Measurements from ENCODE around the gene RTL1. TPM values are rescaled to one million over a fixed set of nuclear protein-coding genes. Genes with fewer than 3 reads are reported as not detected.

RTL1 gene
- total and polyA plus RNA-seq, 2 donors (not counting 3 experiments of a cell fraction or from before 2014, with no cell fraction given) = not detected

- no peak overlapping the region for H3K4me3 ChIP-seq (replicated peaks in 1 of 3; ENCODE audit: insufficient read depth in 1 of 3, low read depth in 1 of 3, low read length in 3 of 3)
- ChIA-PET POLR2A (no interaction called here), CTCF (interaction anchor here (2.9 kb wide), 1 partner anchor 11 kb away, joined by 9 read pairs; no protein-coding TSS in a partner anchor)
- H3K9me3 ChIP-seq (replicated peaks; ENCODE audit: control insufficient read depth, insufficient read depth, low read length) = no peaks in the 10 kb centered on the region
- no peaks in the 10 kb centered on the region for H3K27me3 ChIP-seq (ENCODE audit: control insufficient read depth in 2 of 2, insufficient read depth in 2 of 2, low read length in 2 of 2)
- no peak overlapping the region for H3K9ac ChIP-seq (replicated peaks; ENCODE audit: extremely low read depth, insufficient read depth, low read length)
- no peaks in the 10 kb centered on the region for H3K4me1 ChIP-seq (ENCODE audit: control insufficient read depth, extremely low read depth, insufficient read depth, low read length)
- DNase-seq (ENCODE audit: low read depth, low spot score) = no peak
- no peak overlapping the region for H3K27ac ChIP-seq (ENCODE audit: insufficient read depth, low read depth, low read length)
- dilution Hi-C loops (cut with MboI; ENCODE audit: extremely low pct_ligation_motif_present, low sequenced_read_pairs) = no loop called here
- FAIRE-seq = no peak
- intact Hi-C loops (cut with micrococcal nuclease) = no loop called here
- no peak overlapping the region for H2AFZ ChIP-seq (ENCODE audit: low read depth, low read length)
- BruUV-seq (replicated peaks) = no TSS peak
- H3K9me1 ChIP-seq (replicated peaks; ENCODE audit: control insufficient read depth, extremely low read depth, insufficient read depth, low read length) = no peaks in the 10 kb centered on the region
- no peaks in the 10 kb centered on the region for H3K79me2 ChIP-seq (ENCODE audit: control insufficient read depth, insufficient read depth, low read length)
- H3K36me3 ChIP-seq (ENCODE audit: control insufficient read depth in 2 of 2, extremely low read depth in 1 of 2, insufficient read depth in 2 of 2, low read length in 2 of 2) = peaks cover 0 to 17% of the 10 kb centered on the region in 2 experiments
- H4K20me1 ChIP-seq (replicated peaks; ENCODE audit: control insufficient read depth, extremely low read depth, insufficient read depth, low read length) = no peaks in the 10 kb centered on the region
- TF ChIP-seq JUN (IDR thresholded peaks at IDR 0.05; ENCODE audit: borderline replicate concordance, insufficient read depth, insufficient read length, low read depth) = no peak
- TF ChIP-seq FOS (IDR thresholded peaks at IDR 0.05; ENCODE audit: borderline replicate concordance, insufficient read depth, low read length) = no peak
- no peak for TF ChIP-seq CTCF (IDR thresholded peaks at IDR 0.05; ENCODE audit: extremely low read depth in 1 of 2, insufficient read depth in 1 of 2, low read depth in 1 of 2, low read length in 2 of 2)
- TF ChIP-seq POLR2AphosphoS5 (IDR thresholded peaks at IDR 0.05; ENCODE audit: insufficient read depth, low read depth, low read length) = no peak
- TF ChIP-seq, protein P1, sequence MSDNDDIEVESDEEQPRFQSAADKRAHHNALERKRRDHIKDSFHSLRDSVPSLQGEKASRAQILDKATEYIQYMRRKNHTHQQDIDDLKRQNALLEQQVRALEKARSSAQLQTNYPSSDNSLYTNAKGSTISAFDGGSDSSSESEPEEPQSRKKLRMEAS (IDR thresholded peaks at IDR 0.05; ENCODE audit: insufficient read depth, insufficient read length) = no peak
- no peak overlapping the region for H3K4me2 ChIP-seq (ENCODE audit: insufficient read depth, low read length)
Measured at GRCh38 chr14:100862277-100862676, 41.2 kb downstream of the RTL1 start.

- TF ChIP-seq POLR2AphosphoS5 (IDR thresholded peaks at IDR 0.05; ENCODE audit: insufficient read depth, low read depth, low read length) (no peak), JUN (IDR thresholded peaks at IDR 0.05; ENCODE audit: borderline replicate concordance, insufficient read depth, insufficient read length, low read depth) (no peak)
- TF ChIP-seq, protein P1 (IDR thresholded peaks at IDR 0.05; ENCODE audit: insufficient read depth, insufficient read length) = no peak
- no peaks in the 10 kb centered on the region for H4K20me1 ChIP-seq (replicated peaks; ENCODE audit: control insufficient read depth, extremely low read depth, insufficient read depth, low read length)
- no peaks in the 10 kb centered on the region for H3K9me3 ChIP-seq (replicated peaks; ENCODE audit: control insufficient read depth, insufficient read depth, low read length)
- no peak overlapping the region for H3K4me2 ChIP-seq (ENCODE audit: insufficient read depth, low read length)
- no peak overlapping the region for H2AFZ ChIP-seq (ENCODE audit: low read depth, low read length)
- H3K27ac ChIP-seq (ENCODE audit: insufficient read depth, low read depth, low read length) = no peak overlapping the region
- no peaks in the 10 kb centered on the region for H3K4me1 ChIP-seq (ENCODE audit: control insufficient read depth, extremely low read depth, insufficient read depth, low read length)
- no peak for FAIRE-seq
- DNase-seq (ENCODE audit: low read depth, low spot score) = no peak
- no peak overlapping the region for H3K9ac ChIP-seq (replicated peaks; ENCODE audit: extremely low read depth, insufficient read depth, low read length)
- POLR2A ChIA-PET = no interaction called here
- peaks cover 0 to 14% of the 10 kb centered on the region in 2 experiments for H3K36me3 ChIP-seq (ENCODE audit: control insufficient read depth in 2 of 2, extremely low read depth in 1 of 2, insufficient read depth in 2 of 2, low read length in 2 of 2)
- H3K79me2 ChIP-seq (ENCODE audit: control insufficient read depth, insufficient read depth, low read length) = no peaks in the 10 kb centered on the region
- no TSS peak for BruUV-seq (replicated peaks)
- CTCF ChIA-PET = interaction anchor here (2.9 kb wide), 1 partner anchor 11 kb away, joined by 9 read pairs; no protein-coding TSS in a partner anchor
- no peaks in the 10 kb centered on the region for H3K27me3 ChIP-seq (ENCODE audit: control insufficient read depth in 2 of 2, insufficient read depth in 2 of 2, low read length in 2 of 2)
- intact Hi-C loops (cut with micrococcal nuclease) = no loop called here
- dilution Hi-C loops (cut with MboI; ENCODE audit: extremely low pct_ligation_motif_present, low sequenced_read_pairs) = no loop called here
- H3K4me3 ChIP-seq (replicated peaks in 1 of 3; ENCODE audit: insufficient read depth in 1 of 3, low read depth in 1 of 3, low read length in 3 of 3) = no peak overlapping the region
- no peaks in the 10 kb centered on the region for H3K9me1 ChIP-seq (replicated peaks; ENCODE audit: control insufficient read depth, extremely low read depth, insufficient read depth, low read length)
Measured at GRCh38 chr14:100861937-100862247, 41.6 kb downstream of the RTL1 start.

Measured in endothelial cell of umbilical vein (primary cell).